ENCODE data around the gene ZIC2.
"Not testable (repeated sequence)": the region's sequence is repeated elsewhere in the genome, so short reads cannot be mapped to it uniquely, and the experiment has no call there.

The ZIC2 gene

GRCh38 chr13:99944606-99945005, 37.0 kb upstream of the ZIC2 start:
- H3K4me3 ChIP-seq (replicated peaks; ENCODE audit: low read depth, low read length) = no peak overlapping the region
- no peak for DNase-seq (ENCODE audit: extremely low read depth, low read depth)

GRCh38 chr13:99945515-99945914, 36.1 kb upstream of the ZIC2 start:
- not testable (repeated sequence) for DNase-seq (ENCODE audit: extremely low read depth, low read depth); H3K4me3 ChIP-seq (replicated peaks; ENCODE audit: low read depth, low read length)

More at GRCh38 chr13:99944606-99945005, 37.0 kb upstream of the ZIC2 start:
- no peak for TF ChIP-seq CTCF (IDR thresholded peaks at IDR 0.05; ENCODE audit: low read depth, low read length, missing control alignments)

GRCh38 chr13:99947666-99948065, 33.9 kb upstream of the ZIC2 start:
- no peak overlapping the region for H3K4me3 ChIP-seq (replicated peaks; ENCODE audit: low read depth, low read length)
- no peak for DNase-seq (ENCODE audit: extremely low read depth, low read depth)
- no peak for TF ChIP-seq CTCF (IDR thresholded peaks at IDR 0.05; ENCODE audit: low read depth, low read length, missing control alignments)

- DNase-seq (ENCODE audit: extremely low read depth, low read depth) = no peak
- no peak for TF ChIP-seq CTCF (IDR thresholded peaks at IDR 0.05; ENCODE audit: low read depth, low read length, missing control alignments)
- H3K4me3 ChIP-seq (replicated peaks; ENCODE audit: low read depth, low read length) = no peak overlapping the region
Observed at GRCh38 chr13:99948411-99948810, 33.2 kb upstream of the ZIC2 start.

GRCh38 chr13:99948907-99949678, 32.5 kb upstream of the ZIC2 start:
- DNase-seq (ENCODE audit: extremely low read depth, low read depth) = no peak
- TF ChIP-seq CTCF (IDR thresholded peaks at IDR 0.05; ENCODE audit: low read depth, low read length, missing control alignments) = no peak
- H3K4me3 ChIP-seq (replicated peaks; ENCODE audit: low read depth, low read length) = no peak overlapping the region

- no peak for TF ChIP-seq CTCF (IDR thresholded peaks at IDR 0.05; ENCODE audit: low read depth, low read length, missing control alignments)
- H3K4me3 ChIP-seq (replicated peaks; ENCODE audit: low read depth, low read length) = no peak overlapping the region
- DNase-seq (ENCODE audit: extremely low read depth, low read depth) = no peak
Observed at GRCh38 chr13:99949679-99950413, 31.7 kb upstream of the ZIC2 start.

GRCh38 chr13:99951666-99952065, 29.9 kb upstream of the ZIC2 start:
- H3K4me3 ChIP-seq (replicated peaks; ENCODE audit: low read depth, low read length); DNase-seq (ENCODE audit: extremely low read depth, low read depth): not testable (repeated sequence)
